Measurements from ENCODE around the gene CENPU.

- TF ChIP-seq YY1 (IDR thresholded peaks at IDR 0.05; ENCODE audit: insufficient read depth, insufficient read length) (no peak), ZNF274 (IDR thresholded peaks at IDR 0.05; ENCODE audit: low read depth, low read length) (no peak), SUZ12 (IDR thresholded peaks at IDR 0.05; ENCODE audit: extremely low read depth, insufficient read depth, insufficient read length) (no peak)
Observed at GRCh38 chr4:184765473-184766340, 31.8 kb upstream of the CENPU start.
